GM18858 (cell line): ENCODE data around the gene TENM4.

ENCODE experiments used
- ATAC-seq: cut with Tn5 transposase; IDR thresholded peaks from one replicate; pipeline ENCODE4 v1.9.1; 2021; ENCODE audit not compliant: unreplicated experiment

TENM4 gene

DNA sequence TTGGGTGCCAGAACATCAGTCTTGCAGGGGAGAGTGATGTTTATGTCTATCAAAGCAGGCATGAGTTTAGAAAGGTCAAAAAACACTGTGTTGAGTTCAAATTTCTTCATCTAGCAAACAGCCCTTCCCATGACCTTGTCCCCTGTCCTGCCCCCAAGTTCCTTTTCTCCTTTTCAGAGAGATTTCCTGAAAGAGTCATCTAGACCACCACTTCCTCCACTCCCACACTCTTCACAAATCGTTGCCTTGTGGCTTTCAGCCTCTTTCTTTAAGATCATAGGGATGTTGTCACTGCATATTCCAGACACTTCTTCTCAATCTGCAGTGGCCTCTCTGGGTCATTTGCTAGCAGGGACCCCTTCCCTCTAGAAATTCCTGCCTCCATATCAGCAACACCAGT lies 290.5 kb downstream of the TENM4 start:
- no peak for ATAC-seq

DNA sequence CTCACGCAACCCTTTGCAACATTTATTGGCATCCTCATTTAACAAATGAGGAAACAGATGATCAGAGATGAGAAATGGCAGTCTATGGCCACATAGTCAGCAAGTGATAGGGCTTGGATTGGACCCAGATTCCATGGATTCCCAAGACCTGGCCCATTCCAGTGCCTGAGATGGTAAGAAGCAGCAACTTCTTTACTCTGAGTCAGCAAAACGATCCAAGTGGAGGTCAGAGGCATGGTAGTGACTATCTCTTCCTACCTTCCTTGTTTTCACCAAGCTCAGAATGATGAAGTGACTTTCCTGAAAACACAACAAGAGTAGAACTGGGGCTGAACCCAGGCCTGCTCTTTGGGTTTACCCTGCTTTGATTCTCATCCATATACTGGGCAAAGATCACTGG lies 293.1 kb downstream of the TENM4 start:
- ATAC-seq = no peak

DNA sequence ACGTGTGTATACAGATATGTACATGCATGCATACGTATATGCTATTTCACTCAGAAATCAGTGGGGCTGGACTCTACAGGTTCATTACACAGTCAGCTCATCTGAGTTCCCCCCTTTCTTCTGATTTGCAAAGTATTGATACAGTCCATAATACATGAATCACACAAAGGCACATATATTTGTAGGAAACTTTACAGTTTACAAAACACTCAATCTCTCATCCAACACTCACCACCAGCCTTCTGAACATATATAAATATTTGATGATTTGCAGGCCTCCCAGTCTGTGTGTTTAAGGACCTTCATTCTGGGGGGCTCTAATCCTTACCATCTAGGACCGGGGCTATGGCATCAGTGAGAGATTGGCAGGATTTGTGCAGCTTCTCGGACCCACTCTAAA lies 293.8 kb downstream of the TENM4 start:
- no peak for ATAC-seq

DNA sequence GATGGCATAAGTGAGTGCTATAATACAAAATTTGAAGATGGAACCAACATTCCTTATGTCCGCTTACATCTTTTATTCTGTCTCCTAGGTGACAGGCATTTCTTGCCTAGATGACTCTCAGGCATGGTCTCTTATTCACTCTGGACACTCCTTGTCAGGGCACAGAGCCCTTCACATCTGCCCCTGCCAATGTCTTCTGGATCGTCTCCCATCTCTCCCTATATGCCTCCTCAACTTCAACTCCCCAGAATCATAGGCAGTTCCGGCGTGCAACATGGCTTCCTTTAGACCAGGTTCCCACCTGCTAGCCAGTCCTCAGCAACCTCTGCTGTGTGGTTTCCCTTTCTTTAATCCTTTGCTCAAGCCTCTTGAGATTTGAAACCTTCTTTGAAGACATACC lies 300.9 kb downstream of the TENM4 start:
- no peak for ATAC-seq

DNA sequence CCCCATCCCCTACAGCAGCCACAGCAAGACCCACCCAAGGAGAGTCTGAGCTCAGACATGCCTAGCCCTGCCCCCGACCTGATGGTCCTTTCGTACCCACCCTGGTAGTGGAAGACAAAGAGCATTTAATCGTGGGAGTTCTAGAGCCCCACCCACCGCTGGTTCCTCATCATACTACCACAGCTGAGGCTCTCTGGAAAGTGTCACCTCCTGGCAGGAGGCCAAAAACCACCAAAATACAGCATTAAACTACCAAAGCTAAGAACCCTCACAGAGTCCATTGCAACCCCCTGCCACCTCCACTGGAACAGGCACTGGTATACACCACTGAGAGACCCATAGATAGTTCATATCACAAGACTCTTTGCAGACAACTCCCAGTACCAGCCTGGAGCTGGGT lies 311.1 kb downstream of the TENM4 start:
- no peak for ATAC-seq

DNA sequence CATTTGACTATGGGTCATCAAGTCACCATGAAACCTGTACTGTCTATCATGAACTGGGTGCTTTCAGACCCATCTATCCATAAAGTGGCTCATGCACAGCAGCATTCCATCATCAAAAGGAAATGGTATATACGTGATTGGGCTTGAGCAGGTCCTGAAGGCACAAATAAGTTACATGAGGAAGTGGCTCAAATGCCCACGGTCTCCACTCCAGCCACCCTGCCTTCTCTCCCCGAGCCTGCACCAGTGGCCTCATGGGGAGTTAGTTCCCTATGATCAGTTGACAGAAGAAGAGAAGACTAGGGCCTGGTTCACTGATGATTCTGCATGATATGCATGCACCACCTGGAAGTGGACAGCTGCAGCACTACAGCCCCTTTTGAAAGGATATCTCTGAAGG lies 312.5 kb downstream of the TENM4 start:
- no peak for ATAC-seq

DNA sequence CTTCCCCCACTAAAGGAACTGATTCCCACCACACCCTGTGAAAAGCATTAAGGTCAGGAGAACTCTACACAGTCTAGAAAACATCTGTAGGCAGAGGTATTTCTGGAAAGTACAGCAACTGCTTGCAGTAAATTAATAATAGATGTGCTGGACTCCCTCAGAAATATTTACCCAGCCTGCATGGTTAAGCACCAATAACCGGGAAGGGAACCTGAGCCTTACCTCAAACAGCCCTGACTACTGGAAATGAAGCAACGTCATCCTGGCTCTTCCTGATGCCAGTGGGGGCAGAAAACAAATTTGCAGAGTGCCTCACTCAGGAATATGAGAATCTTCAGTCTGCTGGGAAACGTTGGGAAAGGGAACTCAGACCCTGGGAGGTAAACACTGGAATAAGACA lies 318.1 kb downstream of the TENM4 start:
- ATAC-seq = no peak

DNA sequence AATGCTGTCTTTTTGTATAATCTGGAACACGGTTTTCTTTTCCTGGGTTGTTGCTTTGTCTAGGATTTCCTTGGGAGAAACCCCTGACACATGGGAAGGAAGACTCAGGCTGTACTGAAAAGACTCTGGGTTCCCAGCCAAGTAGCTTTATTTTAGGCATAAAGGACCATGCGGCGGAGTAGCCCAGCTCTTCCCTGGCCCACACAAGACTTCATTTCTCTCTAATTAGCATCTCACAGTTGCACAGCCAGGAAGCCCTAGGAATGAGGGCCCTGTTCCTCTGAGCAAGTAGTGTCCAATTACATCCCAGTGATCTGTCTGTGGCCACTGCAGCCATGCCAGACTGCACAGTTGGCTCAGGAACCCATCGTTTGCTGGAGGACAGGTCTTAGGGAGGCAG lies 319.5 kb downstream of the TENM4 start:
- no peak for ATAC-seq

DNA sequence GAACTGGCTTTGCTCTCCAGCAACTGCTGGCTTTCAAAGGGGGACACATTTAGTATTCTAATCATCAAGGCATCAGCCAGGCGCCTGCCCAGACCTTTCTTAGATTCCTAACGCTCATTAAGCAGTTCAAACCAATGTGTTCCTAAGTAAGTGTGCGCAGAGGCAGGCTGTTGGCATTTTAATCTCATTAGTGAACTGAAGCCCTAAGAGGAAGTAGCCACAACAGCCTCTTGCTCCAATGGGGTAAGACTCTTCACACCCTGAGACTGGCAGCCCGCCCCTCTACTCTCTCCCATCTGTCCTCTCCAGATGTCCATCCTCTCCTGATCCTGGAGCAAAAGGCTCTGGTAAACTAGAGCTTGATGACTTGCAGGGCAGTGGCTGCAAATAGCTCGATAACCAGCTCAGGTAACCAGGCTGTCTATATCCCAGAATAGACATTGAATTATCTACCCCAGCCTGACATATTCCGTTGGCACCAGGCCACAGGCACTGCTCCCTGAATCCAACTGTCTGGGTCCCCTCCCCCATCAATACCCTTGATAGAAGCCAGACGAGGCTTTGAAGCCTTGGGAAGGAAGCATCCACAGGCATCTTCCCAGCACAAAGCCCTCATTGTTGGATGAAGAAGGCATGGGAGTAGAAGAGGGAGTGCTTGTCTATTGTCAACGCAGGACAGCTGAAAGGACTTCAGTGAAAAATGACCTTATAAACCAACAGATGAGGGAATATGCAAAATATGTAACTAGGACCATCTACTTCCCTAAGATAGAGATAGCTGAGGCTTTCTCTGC lies 321.1 kb downstream of the TENM4 start:
- ATAC-seq = no peak

DNA sequence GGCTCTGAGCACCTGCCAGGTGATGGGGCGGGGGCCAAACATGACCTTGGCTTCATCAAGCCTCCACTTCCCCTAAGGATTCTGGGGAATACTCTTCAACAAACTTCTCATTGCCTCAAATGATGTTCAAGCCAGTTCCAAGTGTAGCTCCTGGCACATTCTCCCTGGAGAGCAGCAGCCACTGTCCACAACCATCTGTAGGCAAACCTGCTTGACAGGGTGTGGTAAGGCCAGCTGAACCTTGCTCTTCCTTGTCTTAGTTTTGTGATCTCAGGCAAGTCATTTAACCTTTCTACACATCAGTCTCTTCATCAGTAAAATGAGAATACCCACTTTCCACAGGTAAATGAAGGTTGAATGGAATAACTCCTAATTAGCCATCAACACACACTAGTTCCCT lies 323.3 kb downstream of the TENM4 start:
- no peak for ATAC-seq

DNA sequence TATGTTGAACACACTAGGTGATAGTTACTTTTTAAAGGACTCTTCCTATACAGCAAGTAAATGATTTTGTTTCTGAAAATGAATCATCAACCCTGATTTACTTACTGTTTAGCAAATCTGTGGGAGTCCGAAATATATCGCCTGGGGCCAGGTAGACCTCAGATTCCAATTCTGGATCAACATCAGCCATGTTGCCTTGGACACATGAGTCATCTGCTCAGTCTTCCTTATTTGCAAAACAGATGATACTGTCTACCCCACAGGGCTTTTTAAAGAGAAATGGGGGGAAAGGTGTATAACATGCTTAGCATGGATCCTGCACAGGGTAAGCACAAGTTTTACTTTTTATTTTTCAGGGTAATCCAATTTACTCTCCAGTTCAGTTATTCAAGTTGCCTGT lies 324.2 kb downstream of the TENM4 start:
- ATAC-seq = no peak

DNA sequence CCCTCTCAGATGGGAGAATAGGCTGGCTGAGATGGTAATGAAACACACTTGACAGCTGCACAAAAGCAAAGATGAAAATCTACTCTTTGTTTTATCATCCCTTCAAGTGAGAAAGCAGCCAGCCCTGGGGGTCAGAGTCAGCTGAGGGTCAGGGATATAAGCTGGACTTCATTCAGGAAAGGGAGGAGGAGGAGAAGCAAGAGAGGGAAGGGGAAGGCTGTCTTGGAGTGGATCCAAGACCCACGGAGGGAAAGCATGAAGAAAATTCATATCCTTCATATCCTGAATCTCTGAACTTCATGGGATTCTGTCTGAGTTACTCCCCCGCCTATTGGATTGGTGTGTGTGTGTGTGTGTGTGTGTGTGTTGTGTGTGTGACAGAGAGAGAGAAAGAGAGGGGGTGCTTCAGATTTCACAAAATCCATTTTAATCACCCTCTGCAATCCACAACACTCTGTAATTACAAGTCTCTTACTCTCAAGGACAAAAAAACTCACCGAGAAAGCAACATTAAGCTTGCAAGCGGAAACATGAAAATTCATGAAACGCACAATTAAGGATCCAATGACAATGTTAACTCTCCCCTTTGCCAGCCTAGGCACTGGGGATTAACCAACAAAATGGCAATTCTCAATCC lies 327.7 kb downstream of the TENM4 start:
- no peak for ATAC-seq

DNA sequence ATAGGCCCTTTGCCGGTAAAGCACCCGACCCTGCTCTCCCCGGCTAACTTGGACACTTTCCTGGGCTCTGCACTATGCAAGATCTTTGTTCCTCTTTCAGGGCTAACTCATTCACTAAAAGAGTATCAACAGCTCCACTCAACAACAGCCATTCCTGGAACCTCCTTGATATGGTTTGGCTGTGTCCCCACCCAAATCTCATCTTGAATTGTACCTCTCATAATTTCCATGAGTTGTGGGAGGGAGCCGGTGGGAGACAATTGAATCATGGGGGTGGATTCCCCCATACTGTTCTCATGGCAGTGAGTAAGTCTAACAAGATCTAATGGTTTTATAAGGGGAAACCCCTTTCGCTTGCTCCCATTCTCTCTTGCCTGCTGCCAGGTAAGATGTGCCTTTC lies 330.0 kb downstream of the TENM4 start:
- ATAC-seq = no peak

DNA sequence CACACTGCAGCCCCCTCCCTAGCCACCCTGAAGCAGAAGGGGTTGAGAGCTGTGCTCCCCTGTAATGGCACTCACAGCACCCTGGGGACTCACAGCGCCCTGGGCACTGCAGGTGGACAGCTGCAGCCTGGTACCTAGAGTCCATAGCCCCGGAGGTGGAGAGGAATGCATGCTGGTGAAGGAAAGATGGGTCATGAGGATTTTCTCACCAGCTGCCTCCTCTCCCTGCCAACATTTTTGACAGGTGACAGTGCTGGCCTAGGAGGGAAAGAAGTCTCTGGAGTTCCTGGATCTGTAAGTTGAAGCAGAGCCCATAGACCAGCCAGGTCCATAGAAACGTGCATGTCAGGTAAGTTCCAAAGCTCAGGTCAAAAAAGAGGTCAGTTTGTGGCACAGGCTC lies 330.5 kb downstream of the TENM4 start:
- no peak for ATAC-seq

DNA sequence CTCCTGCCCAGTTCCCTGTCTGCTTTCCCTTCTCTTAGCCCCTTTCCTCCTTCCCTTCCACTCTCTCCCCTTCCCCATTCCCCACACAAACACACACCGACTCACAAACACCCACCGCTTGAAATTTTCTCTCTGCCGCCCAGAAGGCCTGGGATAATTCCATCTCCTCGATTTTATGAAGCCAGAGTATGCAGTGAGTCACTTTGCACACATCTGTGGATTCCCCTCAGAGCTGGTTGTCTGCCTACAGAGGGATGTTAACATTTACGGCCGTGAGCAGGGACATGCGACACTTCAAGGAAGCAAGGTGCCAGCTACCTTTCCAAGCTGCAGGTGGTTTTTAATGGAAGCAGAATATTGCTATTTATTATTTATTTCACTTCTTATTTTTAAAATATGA lies 332.0 kb downstream of the TENM4 start:
- ATAC-seq = no peak

DNA sequence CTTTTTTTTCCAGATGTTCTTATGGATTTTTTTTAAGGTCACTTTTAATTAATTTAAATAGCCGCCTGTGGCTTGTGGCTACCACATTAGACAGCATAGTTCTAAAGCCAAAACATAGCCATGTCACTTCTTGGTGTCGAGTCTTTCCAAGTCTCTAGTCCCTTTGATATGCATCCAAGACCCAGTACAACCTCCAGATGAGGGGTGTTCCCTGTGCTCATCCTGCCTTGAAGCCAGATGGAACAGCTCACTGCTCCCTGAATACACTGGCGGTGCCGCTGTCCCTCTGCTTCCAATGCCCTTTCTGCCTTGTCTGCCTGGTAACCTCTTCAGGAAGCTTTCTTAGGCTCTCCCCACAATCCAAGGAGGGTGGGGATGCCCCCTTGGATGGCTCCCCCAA lies 338.0 kb downstream of the TENM4 start:
- ATAC-seq = no peak

DNA sequence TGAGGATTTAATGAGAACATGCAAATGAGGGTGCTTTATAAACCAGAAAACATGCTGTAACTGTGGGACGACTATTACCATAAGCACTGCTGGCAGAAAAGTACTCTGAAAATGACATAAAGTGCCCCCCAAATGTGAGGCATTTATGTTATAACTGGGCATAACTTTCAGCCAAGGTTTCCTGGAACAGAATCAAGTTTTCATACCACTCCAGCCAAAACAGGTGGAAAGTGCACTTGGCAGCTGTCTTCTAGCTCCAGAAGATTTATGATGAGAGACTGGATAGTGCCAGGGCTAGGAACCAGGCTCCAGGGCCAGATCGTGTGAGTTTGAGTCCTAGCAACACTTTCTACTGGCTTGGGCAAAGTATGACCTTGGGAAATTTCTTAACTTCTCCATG lies 339.2 kb downstream of the TENM4 start:
- no peak for ATAC-seq

DNA sequence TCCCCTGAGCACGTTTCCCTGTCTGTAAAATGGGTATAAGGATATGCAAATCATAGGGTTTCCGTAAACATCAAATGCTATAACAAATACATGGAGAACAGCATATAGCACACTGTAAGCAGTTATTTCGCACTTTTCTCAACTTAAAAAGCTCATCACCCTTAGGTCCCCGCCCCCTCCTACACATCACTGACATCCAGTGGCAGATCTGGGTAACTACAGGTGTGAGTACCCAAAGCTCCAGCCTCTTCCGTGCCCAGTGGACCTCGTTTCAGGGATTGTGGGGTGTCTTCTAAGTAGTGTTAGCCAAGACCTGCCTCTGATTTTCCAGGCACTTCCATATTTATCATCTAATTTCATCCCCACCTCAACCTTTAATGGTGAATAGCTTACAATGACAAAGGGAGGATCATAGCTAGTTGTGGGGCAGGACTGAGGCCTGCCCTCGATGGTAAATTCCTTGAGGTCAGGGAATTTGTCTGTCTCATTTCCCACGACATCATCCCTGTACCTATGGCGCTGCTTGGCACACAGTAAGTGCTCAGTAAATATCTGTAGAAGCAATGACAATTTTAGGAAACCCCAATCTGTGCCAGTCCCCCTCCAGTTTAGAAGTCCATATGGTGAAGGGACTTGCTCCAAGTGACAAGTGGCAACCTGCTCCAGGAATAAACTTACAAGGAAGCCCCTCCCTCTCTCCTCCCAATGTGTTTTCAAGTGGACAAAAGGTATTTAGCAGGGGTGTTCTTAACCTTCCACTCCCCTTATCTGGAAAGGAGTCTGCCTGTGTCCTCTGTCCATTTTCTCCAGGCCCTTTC lies 340.5 kb downstream of the TENM4 start:
- peak; percentile 84 for ATAC-seq

DNA sequence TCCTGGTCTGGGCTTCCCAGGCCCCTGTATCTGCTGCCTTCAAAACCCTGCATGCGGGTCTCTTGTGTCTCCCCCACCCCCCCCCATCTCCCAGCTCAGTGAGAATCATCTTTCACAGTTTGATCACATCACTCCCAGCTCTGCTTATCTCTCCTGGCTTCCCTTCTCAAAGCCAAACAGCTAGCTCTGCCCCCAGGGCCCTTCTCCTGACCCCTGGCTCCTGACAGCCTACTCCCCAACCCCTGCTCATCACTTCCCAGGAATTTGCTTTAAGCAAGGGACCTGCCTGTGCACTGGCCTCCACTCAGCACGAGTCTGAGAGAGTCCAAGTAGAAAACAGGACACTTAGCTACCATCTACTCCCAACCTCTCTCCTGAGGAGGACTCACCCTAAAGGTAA lies 342.7 kb downstream of the TENM4 start:
- ATAC-seq = no peak

DNA sequence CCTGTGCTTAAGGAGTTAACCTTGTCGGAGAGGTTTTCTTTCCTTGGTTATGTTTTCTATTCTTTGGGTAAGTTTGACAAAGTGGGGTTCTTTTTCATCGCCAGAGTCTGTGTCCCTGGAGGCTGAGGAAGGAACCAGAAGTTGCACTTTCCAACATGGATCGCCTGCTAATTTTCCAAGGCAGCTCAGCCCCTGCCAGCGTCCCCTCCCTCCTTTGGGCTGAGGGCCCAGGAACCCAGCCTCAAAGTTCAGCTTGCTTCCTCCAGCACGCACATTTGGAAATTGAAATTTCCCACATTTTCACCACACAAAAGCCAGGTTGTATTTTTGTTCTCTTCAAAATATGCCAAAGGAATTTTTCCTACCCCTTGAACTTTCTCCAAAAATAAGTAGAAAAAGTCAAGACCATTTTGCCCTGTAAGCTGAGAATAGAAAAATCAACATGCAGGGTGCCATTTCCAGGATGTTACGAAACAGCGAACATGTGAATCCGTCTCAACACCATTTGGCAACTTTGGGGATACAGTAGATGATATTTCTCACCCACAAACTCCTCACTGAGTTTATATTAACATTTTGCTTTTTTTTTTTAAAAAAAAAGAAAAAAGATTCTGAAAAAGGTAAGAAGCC lies 343.5 kb downstream of the TENM4 start:
- no peak for ATAC-seq

DNA sequence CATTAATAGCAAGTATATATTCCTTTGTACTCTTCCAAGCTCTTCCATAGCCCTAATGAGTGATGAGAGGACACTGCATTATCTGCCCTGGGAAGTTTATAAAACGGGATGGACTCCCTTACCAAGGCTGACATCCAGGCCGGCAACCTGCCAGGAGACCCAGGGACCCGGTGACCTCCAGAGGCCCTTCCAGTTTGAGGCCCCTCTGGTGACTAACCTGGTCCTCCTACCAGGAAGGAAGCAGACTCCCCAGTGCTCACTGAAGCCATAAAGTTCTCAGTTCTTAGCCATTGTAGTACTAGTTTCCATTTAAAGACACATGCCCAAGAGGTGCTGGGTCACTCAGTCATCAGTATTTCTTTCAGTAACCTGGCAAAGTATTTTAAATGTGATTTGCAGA lies 345.4 kb downstream of the TENM4 start:
- ATAC-seq = no peak

DNA sequence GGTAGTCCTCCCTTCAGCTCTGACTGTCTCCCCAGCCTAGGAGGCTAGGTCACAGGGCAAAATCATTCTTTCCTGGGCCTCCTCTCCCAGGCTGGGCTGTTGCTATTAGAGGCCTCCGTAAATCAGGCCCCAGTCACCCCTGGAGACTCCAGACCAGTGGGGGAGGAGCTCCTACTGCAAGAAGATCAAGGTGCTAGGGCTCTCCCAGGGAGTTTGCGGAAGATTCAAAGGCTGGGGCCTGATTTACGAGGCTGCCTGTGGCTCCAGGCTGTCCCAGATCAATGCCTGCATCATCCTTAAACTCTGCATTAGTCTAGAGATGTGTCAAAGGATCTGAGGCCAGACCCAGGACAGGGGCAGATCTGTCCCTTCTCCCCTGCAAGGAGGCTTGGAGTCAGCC lies 346.2 kb downstream of the TENM4 start:
- no peak for ATAC-seq
